ENCODE measurements around the gene CFAP74.

DNA sequence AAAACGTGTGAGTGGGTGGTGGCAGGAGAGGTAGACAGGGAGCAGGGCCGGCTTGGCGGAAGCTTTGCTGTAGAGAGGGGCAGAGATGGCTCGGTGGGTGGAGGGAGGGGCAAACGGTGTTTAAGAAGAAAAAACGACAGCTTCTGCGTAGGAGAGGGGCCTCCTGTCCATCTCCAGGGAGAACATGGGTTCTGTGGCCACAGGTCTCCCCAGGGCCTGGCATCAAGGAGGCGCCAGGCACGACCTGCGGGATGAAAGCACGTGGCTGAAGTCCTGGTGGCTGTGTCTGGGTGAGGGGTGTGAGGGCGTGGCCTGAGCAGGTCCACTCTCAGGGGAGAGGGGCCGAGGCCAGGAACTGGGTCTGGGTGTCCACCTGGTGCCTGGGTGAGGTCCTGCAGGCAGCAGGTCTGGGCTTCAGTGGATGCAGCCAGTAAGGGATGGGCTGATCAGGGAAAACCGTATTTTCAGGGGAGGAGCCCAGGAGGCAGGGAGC is 45.7 kb upstream of the CFAP74 start:
- TF ChIP-seq CTCF (conservative IDR thresholded peaks at IDR 0.05; ENCODE audit: low read depth, low read length) (no peak), EZH2 (IDR thresholded peaks at IDR 0.05; ENCODE audit: borderline replicate concordance, low read depth, low read length, poor library complexity, severe bottlenecking) (no peak)
